GM19035 (cell line): Measurements from ENCODE around the gene COPS6.

Experiments
- ATAC-seq: cut with Tn5 transposase; IDR thresholded peaks from one replicate; pipeline ENCODE4 v1.9.1; 2021; ENCODE audit not compliant: unreplicated experiment

The COPS6 gene

DNA sequence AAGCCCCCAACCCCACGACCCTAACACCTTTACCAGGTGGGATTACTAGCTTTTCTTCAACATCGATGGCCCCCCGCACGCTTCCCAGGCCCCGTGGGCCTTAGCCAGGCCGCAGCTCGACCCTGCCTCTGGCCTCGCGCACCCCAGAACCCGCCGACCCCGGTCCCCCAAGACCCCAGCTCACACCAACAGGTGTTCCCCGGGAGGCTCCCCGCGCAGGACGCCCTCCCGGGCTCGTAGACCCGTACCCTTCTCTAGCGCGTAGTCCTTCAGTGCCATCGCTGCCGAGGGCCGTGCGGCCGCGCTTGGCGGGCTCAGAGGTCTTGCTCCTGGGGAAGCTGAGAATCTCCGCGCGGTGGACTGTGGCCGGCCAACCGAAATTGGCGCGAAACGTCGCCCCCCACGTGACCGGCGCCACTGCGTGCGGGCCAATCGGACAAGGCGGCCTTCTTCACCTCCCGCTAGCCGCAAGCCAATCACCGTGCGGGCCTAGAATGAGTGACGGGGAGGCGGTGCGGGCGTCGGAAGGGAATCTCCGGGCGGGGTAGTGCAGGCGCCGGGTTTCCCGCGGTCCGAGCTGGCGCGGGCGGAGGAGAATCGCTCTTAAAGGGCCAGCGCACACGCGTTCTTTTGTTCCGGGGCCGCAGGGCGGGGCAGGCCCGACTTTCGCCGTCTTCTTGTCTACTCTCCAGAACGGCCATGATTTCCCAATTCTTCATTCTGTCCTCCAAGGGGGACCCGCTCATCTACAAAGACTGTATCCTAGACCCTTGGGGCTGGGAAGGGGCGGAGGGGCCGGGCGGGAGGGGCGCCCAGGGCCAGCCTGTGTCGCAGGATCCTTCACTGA is 12.5 kb downstream of the COPS6 start, which contains the start of the genes AP4M1 and MCM7:
TSS of gene AP4M1 (plus strand) at position 628 of the 847 bp plus-strand sequence. CDS start at position 700, 72 bp downstream.
TSS of gene MCM7 (minus strand) at position 382 of the 847 bp plus-strand sequence. CDS start at position 279, 103 bp downstream.
- peak; percentile 85 for ATAC-seq

DNA sequence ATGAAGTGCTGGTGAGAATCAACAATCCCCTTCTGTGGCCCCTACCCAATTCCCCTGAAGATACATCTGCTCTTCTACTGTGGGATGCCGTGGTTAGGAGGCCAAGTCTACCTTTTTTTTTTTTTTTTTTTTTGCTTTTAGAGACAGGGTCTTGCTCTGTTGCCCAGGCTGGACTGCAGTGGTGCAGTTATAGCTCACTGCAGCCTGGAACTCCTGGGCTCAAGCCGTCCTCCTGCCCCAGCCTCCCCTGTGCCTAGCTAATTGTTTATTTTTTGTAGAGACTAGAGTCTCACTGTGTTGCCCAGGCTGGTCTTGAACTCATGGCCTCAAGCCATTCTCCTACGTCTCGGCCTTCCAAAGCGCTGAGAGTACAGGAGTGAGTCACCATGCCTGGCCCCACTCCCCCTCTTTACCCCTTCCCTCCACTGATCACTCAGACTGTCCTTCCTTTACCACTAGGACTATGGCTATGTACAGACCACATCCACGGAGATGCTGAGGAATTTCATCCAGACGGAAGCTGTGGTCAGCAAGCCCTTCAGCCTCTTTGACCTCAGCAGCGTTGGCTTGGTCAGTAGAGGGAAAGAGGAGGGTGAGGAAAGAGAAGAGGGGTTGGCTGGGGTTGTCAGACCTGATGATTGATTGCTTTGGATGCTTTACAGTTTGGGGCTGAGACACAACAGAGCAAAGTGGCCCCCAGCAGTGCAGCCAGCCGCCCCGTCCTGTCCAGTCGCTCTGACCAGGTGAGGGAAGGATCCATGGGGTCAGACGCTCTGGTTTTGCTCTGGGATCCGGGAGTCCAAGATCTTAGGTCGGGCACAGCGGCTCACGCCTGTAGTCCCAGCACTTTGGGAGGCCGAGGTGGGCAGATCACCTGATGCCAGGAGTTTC is 14.4 kb downstream of the COPS6 start:
- ATAC-seq = no peak

DNA sequence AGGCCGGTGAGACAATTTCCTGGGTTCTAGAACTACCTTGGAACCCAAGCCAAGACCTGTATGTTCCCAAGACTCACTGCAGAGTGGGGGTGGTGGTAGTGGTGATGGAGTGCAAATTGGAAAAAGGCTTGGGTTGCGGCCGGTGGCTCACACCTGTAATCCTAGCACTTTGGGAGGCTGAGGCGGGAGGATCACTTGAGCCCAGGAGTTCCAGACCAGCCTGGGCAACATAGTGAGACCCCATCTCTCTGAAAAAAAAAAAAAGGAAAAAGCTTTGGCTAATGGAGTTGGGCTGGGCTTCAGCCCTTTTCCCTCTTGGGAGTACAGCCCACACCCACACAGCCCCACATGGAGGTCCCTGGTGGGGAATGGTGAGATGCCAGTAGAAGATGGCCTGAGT is 16.8 kb downstream of the COPS6 start:
- ATAC-seq = no peak

DNA sequence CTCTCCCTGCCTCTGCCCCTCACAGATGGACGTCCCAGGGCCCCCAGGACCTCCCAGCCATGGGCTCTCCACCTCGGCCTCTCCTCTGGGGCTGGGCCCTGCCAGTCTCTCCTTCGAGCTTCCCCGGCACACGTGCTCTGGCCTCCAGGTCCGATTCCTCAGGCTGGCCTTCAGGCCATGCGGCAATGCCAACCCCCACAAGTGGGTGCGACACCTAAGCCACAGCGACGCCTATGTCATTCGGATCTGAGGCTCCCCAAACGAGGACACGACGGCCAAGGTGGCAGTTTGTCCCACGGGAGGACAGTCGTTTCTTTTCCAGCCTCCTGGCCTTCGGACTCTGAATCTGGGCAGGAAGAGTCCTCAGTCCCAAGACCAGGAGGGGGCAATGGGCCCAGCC is 17.9 kb downstream of the COPS6 start:
- no peak for ATAC-seq

DNA sequence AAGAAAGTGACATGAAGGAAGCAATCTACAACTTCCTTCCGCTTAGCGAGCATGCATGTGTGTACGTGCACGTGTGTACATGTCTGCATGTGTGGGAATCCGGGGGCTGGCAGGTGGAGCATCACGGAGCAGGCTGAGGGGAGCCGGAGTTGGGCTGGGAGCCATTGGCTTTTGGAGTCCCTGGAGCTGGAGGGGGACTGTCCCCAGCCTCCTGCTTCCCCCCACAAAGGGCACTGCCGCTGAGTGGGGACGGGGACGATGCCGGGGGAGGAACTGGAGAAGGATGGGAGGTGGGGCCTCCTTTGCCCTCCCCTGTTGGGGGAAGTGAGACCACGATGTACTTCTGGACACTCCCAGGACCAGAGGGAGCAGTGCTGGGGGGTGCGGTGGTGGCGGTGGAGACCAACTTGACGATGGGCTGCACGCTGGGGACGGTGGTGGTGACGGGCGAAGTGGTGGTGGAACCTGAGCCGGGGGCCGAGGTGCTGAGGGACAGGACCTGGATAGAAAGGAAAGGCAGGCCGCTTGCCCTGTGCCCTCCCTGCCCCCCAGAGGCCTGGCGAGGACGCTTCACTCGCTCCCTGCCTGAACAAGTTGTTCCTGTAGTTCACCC is 18.5 kb downstream of the COPS6 start:
- ATAC-seq = no peak

DNA sequence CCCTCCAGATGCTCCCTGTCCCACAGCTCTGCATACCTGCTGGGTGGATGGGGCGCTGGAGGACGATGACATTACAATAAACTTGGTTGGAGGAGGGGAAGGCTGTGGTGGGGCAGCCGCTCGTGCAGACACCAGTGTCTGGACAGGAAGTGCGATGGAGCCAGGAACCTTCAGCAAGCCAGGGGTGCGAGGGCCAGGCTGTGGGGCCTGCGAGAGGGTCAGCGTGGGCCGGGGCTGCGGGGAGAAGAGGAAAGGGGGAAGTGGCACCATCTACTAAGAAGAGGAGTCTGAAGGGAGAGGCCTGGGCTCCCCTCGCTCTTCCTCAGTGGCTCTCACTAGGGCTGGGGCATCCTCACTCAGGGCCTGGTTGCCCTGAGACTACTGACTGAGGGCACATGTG is 19.1 kb downstream of the COPS6 start:
- ATAC-seq = no peak

DNA sequence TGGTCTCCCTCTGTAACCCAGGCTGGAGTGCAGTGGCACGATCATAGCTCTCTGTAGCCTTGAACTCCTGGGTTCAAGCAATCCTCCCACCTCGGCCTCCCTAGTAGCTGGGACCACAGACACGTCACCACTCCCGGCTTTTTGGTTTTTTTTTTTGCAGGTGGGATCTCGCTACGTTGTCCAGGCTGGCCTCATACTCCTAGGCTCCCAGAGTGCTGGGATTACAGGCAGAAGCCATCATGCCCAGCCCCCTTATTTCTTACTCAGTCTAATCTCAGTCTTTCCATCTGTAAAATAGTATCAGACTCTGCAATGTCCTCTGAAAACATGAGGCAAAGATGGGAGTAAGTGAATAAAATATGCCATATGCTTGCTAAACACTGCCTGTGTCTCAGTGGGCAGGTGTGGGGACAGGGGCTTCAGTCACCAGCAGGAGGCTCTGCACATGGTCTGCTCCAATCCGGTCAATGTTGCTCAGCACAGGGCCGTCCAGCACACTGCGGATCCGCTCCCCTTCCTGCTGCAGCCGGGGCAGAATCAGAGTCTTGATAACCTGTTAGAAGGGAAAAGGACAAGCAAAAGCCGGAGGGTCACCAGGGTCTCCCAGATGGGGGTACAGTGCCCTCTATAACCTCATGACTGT is 20.9 kb downstream of the COPS6 start:
- ATAC-seq = no peak

DNA sequence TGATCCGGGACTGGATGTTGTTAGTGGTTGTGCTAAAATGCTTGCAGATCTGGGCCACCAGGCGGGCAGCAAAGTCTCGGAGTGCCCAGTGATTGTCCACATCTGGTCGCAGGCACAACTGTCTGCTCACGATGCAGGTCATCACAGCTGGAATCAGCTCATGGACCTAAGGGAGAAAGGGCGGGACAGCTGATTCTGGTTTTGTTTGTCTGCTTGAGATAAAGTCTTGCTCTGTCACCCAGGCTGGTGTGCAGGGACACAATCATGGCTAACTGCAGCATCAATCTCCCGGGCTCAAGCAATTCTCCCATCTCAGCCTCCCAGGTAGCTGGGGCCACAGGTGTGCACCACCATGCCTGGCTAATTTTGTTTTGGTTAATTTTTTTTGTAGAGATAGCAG is 22.4 kb downstream of the COPS6 start:
- ATAC-seq = no peak

DNA sequence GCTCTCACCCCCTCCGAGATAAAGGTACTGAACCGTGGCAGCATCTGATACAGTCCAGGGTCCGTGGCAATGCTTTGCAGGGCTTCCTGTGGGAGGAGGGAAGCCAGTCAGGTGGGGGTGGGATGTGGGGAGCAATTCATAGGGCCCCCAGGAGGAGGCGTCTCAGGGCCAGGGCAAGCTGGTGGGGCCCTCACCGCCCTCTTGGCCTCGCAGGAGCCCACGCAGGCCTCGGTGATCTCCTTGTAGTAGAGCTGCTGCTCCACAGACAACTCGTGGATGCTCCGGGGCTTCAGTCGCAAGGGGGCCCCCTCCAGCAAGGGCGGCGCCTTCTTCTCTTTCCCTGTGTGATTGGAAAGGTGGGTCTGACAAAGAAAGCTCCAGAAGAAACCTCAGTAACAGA is 23.1 kb downstream of the COPS6 start:
- ATAC-seq = no peak

DNA sequence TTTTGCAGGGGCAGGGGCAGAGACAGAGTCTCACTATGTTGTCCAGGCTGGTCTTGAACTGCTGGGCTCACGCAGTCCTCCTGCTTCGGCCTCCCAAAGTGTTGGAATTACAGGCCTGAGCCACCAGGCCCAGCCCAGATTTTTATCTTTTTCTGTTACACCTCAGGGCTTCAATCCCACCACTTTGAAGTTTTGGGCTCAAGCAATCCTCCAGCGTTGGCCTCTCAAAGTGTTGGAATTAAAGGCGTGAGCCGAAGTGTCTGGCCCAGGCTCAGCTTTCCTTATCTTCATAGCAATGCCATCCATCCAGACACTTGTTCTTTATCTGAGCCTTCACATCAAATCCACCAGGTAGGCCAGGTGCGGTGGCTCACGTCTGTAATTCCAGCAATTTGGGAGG is 26.3 kb downstream of the COPS6 start:
- ATAC-seq = no peak

DNA sequence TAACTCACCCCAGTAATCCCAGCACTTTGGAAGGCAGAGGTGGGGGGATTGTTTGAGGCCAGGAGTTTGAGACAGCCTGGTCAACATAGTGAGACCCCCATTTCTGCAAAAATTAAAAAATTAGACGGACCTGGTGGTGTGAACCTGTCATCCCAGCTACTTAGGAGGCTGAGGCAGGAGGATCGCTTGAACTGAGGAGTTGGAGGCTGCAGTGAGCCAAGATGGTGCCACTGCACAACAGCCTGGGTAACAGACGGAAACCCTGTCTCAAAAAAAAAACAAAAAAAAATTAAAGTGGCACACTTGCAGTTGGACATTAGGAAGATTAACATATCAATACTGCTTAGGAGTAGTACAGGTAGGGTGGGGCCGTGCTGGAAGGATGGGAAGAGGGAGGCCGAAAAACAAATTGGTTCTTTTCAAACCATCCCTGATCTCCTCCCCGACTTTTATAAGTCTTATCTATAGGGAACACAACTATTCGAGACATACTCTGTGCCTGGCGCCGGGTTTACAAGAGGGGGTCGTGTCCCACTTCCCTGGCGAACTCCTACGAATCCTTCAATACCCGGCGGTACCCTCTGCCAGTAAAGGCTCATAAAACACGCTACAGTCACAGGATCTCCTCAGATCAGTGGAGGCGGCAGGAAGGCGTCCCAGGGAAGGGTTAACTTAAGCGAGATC is 29.8 kb downstream of the COPS6 start:
- no peak for ATAC-seq

DNA sequence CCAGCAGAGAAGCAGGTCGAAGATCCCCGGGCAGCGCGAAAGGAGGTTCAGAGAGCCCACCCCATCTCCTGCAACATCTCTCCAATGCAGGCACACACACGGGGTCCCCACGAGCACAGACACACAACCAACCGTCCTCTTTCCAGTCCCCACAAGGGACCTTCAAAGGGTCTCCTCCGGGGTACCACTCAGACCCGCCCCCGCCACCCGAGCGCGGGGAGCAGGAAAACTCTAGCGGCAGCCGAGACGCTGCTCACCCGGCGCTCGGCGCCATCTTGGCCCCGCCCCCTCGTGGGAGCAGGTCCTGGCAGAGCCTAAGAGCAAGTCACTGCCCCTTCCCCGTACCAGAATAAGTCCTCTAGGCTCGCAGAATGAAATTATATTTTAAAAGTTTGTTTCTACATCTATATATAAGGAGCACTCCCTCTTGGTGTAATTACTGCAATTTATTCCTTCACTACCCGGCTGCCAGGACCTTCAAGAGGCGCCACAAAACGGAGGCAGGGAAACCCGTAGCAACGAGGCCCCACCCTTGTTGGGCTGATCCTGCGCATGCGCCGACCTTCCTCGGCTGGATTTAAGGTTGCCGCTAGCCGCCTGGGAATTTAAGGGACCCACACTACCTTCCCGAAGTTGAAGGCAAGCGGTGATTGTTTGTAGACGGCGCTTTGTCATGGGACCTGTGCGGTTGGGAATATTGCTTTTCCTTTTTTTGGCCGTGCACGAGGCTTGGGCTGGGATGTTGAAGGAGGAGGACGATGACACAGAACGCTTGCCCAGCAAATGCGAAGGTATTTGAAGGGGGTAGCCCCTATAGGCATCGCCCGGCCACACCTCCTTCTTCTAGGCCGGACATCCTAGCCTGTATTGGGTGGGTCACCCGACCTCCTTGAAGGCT is 30.6 kb downstream of the COPS6 start, which contains the start of the genes CNPY4 and TAF6:
TSS of gene CNPY4 (plus strand) at position 563 of the 898 bp plus-strand sequence. CDS start at position 674, 111 bp downstream.
TSS of gene TAF6 (minus strand) at position 287 of the 898 bp plus-strand sequence. CDS start 5,149 bp downstream, outside the sequence.
- ATAC-seq = peak; percentile 86

DNA sequence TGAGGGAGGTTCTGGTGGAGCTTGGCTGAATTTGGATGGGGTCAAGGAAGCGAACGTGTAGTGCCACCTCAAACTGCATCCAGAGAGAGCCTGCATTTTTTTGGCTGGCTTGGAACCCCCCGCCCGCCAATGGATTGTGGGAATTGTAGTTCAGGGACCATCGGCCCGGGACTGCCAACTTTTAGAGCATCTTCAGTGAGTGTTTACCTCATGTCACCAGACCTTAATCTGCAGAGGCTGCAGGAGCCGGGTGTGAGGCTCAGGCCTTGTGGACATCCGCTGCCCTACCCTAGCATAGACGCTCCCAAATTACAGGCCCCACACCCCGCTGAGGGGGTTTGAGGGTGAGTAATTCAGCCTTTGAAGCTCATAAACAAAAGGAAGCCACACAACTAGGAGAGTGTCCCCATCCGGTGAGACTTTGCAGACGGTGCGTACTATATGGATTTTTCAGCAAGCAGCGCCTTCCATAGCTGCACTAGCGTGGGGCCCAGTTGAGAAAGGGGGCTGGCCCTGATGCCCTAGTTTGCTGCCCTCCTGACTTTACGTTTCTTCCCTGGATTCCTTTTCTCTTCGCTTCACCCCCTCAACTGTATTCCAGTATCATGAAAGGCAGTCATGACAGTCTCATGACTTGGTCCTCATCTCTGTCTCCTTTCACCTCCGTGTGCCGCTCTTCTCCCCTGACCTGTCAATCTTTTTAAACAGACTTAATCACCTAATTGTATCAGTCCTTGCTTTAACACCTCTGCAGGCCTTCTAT is 31.4 kb downstream of the COPS6 start:
- ATAC-seq = peak; percentile 27

DNA sequence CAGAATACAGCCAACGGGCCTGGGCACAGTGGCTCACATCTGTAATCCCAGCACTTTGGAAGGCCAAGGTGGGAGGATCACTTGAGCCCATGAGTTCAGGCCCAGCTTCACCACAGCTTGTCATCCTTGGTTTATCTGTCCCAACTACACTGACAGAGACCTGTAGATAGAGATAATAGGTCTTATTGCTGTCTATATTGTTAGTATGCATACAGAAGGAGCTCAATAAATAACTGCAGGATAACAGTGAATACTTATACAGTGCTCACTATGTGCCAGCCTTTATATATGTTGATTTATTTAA is 31.9 kb downstream of the COPS6 start:
- ATAC-seq = no peak

DNA sequence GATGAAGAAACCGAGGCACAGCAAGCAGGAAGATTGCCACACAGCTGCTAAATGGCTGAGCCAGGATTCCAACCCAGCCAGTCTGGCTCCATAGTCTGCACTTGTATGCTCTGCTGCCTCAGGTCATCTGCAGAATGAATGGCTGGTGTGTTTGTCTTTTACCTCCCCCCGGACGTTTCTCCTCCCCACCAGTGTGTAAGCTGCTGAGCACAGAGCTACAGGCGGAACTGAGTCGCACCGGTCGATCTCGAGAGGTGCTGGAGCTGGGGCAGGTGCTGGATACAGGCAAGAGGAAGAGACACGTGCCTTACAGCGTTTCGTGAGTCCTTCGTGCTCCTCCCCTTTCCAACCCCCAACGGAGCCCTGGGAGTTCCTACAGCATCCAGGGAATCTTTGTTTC is 33.3 kb downstream of the COPS6 start:
- no peak for ATAC-seq

DNA sequence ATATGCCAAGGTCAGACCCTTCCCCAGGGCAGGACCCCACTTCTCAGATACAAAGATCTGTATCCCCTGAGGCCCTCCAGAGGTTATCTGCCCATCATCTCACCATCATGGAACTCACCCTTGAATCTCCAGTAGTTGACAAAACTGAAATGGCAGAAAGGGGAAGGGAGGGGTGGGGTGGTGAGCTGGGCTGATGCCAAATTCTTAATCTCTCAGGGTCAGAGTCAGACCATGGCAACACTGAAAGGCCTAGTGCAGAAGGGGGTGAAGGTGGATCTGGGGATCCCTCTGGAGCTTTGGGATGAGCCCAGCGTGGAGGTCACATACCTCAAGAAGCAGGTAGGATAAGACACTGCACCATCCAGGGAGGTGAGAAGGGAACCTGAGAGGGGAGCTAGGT is 33.8 kb downstream of the COPS6 start:
- ATAC-seq = no peak

DNA sequence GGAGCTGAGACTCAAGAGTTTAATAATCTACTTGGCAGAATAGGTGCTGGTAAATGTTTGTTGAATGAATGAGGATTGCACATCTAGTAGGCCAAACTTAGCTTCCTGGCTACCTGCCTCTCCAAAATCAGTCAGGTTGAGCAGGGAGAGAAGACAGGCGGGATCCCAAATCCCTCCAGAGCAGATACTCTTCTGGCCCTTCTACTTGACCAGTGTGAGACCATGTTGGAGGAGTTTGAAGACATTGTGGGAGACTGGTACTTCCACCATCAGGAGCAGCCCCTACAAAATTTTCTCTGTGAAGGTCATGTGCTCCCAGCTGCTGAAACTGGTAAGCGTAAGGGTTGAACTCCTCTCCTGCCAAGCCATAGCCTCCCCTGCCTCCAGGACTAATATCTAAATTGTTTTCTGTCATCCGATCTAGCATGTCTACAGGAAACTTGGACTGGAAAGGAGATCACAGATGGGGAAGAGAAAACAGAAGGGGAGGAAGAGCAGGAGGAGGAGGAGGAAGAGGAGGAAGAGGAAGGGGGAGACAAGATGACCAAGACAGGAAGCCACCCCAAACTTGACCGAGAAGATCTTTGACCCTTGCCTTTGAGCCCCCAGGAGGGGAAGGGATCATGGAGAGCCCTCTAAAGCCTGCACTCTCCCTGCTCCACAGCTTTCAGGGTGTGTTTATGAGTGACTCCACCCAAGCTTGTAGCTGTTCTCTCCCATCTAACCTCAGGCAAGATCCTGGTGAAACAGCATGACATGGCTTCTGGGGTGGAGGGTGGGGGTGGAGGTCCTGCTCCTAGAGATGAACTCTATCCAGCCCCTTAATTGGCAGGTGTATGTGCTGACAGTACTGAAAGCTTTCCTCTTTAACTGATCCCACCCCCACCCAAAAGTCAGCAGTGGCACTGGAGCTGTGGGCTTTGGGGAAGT is 35.8 kb downstream of the COPS6 start:
- no peak for ATAC-seq
